HepG2 (cell line): Measurements from ENCODE around the gene GDPD5. TPM values are rescaled to one million over a fixed set of nuclear protein-coding genes. Genes with fewer than 3 reads are reported as not detected.

Experiments
- ATF1 ChIP-seq: IDR thresholded peaks from 2 replicates; pipeline ENCODE4 v1.6.1; 2016; ENCODE audit warnings: mild to moderate bottlenecking, control low read depth
- CEBPB ChIP-seq: IDR thresholded peaks from 2 replicates; pipeline ENCODE4 v1.6.1; 2011; ENCODE audit warnings: low read depth, low read length, improper control_type of control experiment, borderline replicate concordance
- EZH2 ChIP-seq: conservative IDR thresholded peaks from 2 replicates; pipeline ENCODE4 v1.6.1; 2012; ENCODE audit warnings: mild to moderate bottlenecking, low read depth, low read length, moderate library complexity
- KDM3A ChIP-seq: IDR thresholded peaks from 2 replicates; pipeline ENCODE4 v1.6.1; 2018; ENCODE audit warnings: low read depth, missing compliant biosample characterization
- KLF12 ChIP-seq: sonication (generic); formaldehyde crosslinking; IDR thresholded peaks from 2 replicates; pipeline ENCODE4 v1.4.0; 2020; ENCODE audit warnings: missing genetic modification reagents, borderline replicate concordance
- KLF6 ChIP-seq: IDR thresholded peaks from 2 replicates; pipeline ENCODE4 v1.8.0; 2016; ENCODE audit warnings: missing biosample characterization, missing genetic modification reagents
- MATR3 ChIP-seq: sonication (generic); formaldehyde crosslinking; IDR thresholded peaks from 2 replicates; pipeline ENCODE4 v1.4.0; 2020; ENCODE audit warnings: missing genetic modification reagents
- MNT ChIP-seq: fragments of 450-650 bp; IDR thresholded peaks from 2 replicates; pipeline ENCODE4 v1.6.1; 2016
- RBM22 ChIP-seq: fragments of 200-400 bp; formaldehyde crosslinking; optimal IDR thresholded peaks from 2 replicates; pipeline ENCODE3; 2017; ENCODE audit warnings: mild to moderate bottlenecking, low read length, moderate library complexity
- RNF2 ChIP-seq: fragments of 450-650 bp; conservative IDR thresholded peaks from 2 replicates; pipeline ENCODE4 v1.6.1; 2016; ENCODE audit warnings: low read depth
- TOE1 ChIP-seq: sonication (generic); formaldehyde crosslinking; IDR thresholded peaks from 2 replicates; pipeline ENCODE4 v1.4.0; 2020; ENCODE audit warnings: mild to moderate bottlenecking, missing genetic modification reagents
- ZFP36L2 ChIP-seq: sonication (generic); formaldehyde crosslinking; IDR thresholded peaks from 2 replicates; pipeline ENCODE4 v1.4.0; 2020; ENCODE audit warnings: missing genetic modification reagents
- ZFX ChIP-seq: sonication (generic); formaldehyde crosslinking; IDR thresholded peaks from 2 replicates; pipeline ENCODE4 v1.4.0; 2020; ENCODE audit warnings: mild to moderate bottlenecking, low read depth, missing genetic modification reagents, moderate library complexity
- ZNF121 ChIP-seq: sonication (generic); formaldehyde crosslinking; IDR thresholded peaks from 2 replicates; pipeline ENCODE4 v1.5.0; 2020; ENCODE audit warnings: mild to moderate bottlenecking, missing genetic modification reagents
- ZNF616 ChIP-seq: sonication (generic); formaldehyde crosslinking; IDR thresholded peaks from 2 replicates; pipeline ENCODE4 v1.5.0; 2020; ENCODE audit warnings: low read depth, mild to moderate bottlenecking, missing genetic modification reagents
- polyA plus RNA-seq, 8 experiments: library from polyadenylated mRNA; depleted of rRNA in 3 of 8; stranded (reverse) in 7 of 8; unstranded in 1 of 8; fragments of >200 nt; fragmentation: Illumina TruSeq in 4 of 8; extraction: Trizol in 4 of 8; gene quantifications; 2 replicates each; pipeline versions ENCODE4 v1.2.1 to v1.2.3, GENCODE V29; 2011 to 2016; ENCODE audit warnings: low read depth in 4 of 8, missing spikeins in 1 of 8, mixed read lengths in 1 of 8; ENCODE audit not compliant: insufficient read depth in 1 of 8
- total RNA-seq, 5 experiments: library from RNA; depleted of rRNA; stranded (reverse); fragments of >200 nt; fragmentation: Illumina TruSeq; extraction: Trizol; gene quantifications; 2 replicates each; pipeline ENCODE4 v1.2.3, GENCODE V29; 2016; ENCODE audit warnings: low read depth in 1 of 5
- TF ChIP-seq, protein P1 (sequence below): sonication (generic); formaldehyde crosslinking; IDR thresholded peaks from 2 replicates; pipeline ENCODE4 v1.4.0; 2020; ENCODE audit warnings: mild to moderate bottlenecking, missing genetic modification reagents, borderline replicate concordance
- TF ChIP-seq, protein P2 (sequence below): sonication (generic); formaldehyde crosslinking; IDR thresholded peaks from 2 replicates; pipeline ENCODE4 v1.4.0; 2020; ENCODE audit warnings: mild to moderate bottlenecking, missing genetic modification reagents
- TF ChIP-seq, protein P3 (sequence below), 2 experiments: sonication (generic) in 1 of 2; formaldehyde crosslinking in 1 of 2; IDR thresholded peaks; 2 replicates each; pipeline versions ENCODE4 v1.4.0 to v1.6.1; 2016 to 2020; ENCODE audit warnings: borderline replicate concordance in 1 of 2, low read depth in 1 of 2, mild to moderate bottlenecking in 1 of 2, missing genetic modification reagents in 1 of 2

Gene GDPD5
- total and polyA plus RNA-seq, 2 of the 13 experiments (the other 11 are each of a cell fraction or from before 2014, with no cell fraction given), result 55.0 to 67.5 TPM

DNA sequence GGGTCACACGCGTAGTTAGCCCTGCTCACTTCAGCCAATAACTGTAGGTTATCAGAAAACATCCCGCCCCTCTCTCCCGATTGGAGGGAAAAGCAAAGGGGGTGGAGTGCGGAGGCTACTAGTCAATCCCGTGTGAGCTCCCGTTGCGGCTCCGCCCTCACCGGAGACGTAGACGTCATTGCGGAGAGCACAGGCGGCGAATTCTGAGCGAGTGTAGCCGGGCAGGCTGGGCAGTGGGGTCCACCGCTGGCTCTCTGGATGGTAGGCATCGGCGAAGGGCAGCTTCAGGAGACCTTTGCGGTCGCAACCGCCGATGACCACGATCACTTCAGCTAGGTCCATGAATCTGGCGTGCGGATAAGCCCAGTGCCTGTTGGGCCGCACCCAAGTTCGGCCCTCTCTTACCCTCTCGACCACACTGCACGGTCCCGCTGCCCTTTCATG is 97.4 kb downstream of the GDPD5 start (continued):
- TF ChIP-seq, protein P1, sequence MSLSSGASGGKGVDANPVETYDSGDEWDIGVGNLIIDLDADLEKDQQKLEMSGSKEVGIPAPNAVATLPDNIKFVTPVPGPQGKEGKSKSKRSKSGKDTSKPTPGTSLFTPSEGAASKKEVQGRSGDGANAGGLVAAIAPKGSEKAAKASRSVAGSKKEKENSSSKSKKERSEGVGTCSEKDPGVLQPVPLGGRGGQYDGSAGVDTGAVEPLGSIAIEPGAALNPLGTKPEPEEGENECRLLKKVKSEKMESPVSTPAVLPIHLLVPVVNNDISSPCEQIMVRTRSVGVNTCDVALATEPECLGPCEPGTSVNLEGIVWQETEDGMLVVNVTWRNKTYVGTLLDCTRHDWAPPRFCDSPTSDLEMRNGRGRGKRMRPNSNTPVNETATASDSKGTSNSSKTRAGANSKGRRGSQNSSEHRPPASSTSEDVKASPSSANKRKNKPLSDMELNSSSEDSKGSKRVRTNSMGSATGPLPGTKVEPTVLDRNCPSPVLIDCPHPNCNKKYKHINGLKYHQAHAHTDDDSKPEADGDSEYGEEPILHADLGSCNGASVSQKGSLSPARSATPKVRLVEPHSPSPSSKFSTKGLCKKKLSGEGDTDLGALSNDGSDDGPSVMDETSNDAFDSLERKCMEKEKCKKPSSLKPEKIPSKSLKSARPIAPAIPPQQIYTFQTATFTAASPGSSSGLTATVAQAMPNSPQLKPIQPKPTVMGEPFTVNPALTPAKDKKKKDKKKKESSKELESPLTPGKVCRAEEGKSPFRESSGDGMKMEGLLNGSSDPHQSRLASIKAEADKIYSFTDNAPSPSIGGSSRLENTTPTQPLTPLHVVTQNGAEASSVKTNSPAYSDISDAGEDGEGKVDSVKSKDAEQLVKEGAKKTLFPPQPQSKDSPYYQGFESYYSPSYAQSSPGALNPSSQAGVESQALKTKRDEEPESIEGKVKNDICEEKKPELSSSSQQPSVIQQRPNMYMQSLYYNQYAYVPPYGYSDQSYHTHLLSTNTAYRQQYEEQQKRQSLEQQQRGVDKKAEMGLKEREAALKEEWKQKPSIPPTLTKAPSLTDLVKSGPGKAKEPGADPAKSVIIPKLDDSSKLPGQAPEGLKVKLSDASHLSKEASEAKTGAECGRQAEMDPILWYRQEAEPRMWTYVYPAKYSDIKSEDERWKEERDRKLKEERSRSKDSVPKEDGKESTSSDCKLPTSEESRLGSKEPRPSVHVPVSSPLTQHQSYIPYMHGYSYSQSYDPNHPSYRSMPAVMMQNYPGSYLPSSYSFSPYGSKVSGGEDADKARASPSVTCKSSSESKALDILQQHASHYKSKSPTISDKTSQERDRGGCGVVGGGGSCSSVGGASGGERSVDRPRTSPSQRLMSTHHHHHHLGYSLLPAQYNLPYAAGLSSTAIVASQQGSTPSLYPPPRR (CRISPR knock-in tag), result no peak
- TF ChIP-seq KLF12, result no peak
- no peak for TF ChIP-seq ZFP36L2 (CRISPR knock-in tag)
- no peak for TF ChIP-seq RNF2
- TF ChIP-seq ZNF616 (CRISPR knock-in tag), result no peak
- TF ChIP-seq MATR3, result no peak
- TF ChIP-seq, protein P2, sequence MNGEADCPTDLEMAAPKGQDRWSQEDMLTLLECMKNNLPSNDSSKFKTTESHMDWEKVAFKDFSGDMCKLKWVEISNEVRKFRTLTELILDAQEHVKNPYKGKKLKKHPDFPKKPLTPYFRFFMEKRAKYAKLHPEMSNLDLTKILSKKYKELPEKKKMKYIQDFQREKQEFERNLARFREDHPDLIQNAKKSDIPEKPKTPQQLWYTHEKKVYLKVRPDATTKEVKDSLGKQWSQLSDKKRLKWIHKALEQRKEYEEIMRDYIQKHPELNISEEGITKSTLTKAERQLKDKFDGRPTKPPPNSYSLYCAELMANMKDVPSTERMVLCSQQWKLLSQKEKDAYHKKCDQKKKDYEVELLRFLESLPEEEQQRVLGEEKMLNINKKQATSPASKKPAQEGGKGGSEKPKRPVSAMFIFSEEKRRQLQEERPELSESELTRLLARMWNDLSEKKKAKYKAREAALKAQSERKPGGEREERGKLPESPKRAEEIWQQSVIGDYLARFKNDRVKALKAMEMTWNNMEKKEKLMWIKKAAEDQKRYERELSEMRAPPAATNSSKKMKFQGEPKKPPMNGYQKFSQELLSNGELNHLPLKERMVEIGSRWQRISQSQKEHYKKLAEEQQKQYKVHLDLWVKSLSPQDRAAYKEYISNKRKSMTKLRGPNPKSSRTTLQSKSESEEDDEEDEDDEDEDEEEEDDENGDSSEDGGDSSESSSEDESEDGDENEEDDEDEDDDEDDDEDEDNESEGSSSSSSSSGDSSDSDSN (CRISPR knock-in tag), result no peak
- no peak for TF ChIP-seq KDM3A (CRISPR knock-in tag)
- no peak for TF ChIP-seq TOE1 (CRISPR knock-in tag)
- TF ChIP-seq CEBPB, result no peak
- TF ChIP-seq, protein P3, sequence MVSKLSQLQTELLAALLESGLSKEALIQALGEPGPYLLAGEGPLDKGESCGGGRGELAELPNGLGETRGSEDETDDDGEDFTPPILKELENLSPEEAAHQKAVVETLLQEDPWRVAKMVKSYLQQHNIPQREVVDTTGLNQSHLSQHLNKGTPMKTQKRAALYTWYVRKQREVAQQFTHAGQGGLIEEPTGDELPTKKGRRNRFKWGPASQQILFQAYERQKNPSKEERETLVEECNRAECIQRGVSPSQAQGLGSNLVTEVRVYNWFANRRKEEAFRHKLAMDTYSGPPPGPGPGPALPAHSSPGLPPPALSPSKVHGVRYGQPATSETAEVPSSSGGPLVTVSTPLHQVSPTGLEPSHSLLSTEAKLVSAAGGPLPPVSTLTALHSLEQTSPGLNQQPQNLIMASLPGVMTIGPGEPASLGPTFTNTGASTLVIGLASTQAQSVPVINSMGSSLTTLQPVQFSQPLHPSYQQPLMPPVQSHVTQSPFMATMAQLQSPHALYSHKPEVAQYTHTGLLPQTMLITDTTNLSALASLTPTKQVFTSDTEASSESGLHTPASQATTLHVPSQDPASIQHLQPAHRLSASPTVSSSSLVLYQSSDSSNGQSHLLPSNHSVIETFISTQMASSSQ (IDR thresholded peaks at IDR 0.05; ENCODE audit: low read depth), result no peak
- TF ChIP-seq, protein P3 (CRISPR knock-in tag; IDR thresholded peaks at IDR 0.05; ENCODE audit: borderline replicate concordance), result no peak
- 0 out of 2 replicates have a peak, but pooled peaks have one; percentile 28 for TF ChIP-seq ZFX (CRISPR knock-in tag)
- TF ChIP-seq KLF6 (CRISPR knock-in tag), result no peak
- peak; percentile 80 for TF ChIP-seq ZNF121 (CRISPR knock-in tag)
- no peak for TF ChIP-seq EZH2
- TF ChIP-seq MNT, result no peak
- TF ChIP-seq ATF1 (CRISPR knock-in tag), result 0 out of 2 replicates have a peak, but pooled peaks have one; percentile 30
- TF ChIP-seq RBM22, result no peak
